EL (cell line): ENCODE results near the gene SPC25.
"Not testable (repeated sequence)": the region's sequence is repeated elsewhere in the genome, so short reads cannot be mapped to it uniquely, and the experiment has no call there.

ENCODE experiments used
- DNase-seq: peaks from one replicate; pipeline ENCODE4 v3.0.0-alpha.2; 2016

SPC25 gene

GRCh38 chr2:168901003-168901402 lies 10.8 kb upstream of the SPC25 start, which contains the start of gene G6PC2:
Gene G6PC2 (plus strand): TSS chr2:168901291. CDS start chr2:168901332, 41 bp downstream.
- no peak for DNase-seq

GRCh38 chr2:168897449-168897848 lies 7.2 kb upstream of the SPC25 start:
- DNase-seq: no peak

DNA sequence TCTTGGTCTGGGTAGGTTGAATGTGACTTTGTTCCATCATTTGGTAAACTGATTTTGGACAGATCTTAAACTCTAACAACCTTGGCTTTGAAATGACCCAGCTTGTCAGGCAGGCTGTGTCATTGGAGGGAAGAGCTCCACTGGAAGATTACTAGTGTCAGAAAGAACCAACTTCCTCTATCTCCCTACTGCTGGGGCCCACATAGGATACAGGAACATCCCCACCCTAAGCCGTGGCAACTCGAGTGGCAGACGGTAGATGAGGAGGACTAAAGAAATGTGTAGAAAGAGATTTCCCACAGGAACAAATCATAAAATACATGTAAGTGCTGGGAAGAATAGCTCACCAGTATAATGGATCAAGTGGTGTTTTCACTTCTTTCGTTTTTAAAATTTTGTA lies 6.6 kb upstream of the SPC25 start:
- no peak for DNase-seq

DNA sequence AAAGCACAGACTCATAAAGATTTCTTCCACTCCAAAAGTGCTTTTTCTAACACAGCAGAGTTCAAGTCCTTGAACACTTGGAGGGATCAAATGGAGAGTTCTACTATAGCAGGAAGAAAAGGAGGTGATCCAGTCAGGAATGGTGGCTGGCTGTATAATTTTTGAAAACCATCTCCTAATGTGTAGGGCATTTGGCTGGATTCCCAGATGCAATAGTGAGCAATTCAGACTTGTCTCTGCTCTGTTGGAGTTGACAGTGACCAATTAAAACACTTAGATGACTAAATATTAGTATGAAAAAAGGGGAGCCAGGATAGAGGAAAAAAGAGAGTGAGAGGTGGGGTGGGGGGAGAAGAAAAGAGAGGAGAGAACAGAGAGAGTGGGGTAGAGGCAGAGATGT lies 5.5 kb upstream of the SPC25 start:
- DNase-seq: peak; percentile 16

- DNase-seq: no peak
These were observed 4.5 kb upstream of the SPC25 start for GRCh38 chr2:168894720-168895119.

DNA sequence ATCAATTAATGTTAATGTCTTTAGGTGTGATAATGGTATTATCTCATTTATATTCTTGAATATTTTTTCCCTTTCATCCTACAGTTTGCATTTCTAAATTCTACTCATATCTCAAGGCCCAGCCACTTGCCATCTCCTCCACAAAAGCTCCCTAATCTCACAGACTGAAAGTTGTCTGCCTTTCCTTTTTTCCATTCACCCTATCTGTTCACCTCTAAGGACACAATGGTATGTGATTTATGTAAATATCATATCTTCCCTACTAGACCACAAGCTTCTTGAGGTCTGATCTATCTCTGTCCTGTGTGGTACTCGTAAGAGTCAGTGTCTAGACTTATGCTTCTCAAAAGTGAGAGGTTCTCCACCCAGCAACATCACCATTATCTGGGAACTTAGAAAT lies 3.9 kb upstream of the SPC25 start:
- no peak for DNase-seq

DNA sequence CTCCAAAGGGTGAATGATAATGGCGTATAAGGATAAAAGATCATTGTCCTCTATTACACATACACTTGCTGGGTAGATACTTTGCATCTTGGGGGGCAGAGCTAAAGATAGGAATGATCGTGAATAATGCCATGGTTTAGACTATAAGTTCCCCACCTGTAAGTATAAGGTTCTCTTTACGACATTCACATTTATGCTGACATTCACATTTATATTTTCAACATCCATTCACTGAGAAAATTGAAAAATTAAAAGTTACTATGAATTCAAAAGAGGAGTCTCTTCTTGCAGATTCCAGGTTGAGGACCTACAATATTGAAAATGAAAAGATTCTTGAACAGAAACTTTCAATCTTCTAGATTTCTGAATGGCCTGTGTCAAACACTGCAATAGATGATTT lies 2.1 kb upstream of the SPC25 start:
- no peak for DNase-seq

- DNase-seq: peak; percentile 2
These were observed 610 bp downstream of the SPC25 start for GRCh38 chr2:168889635-168890005.

- DNase-seq: peak; percentile 41
These were observed 5.3 kb downstream of the SPC25 start for GRCh38 chr2:168884975-168885374.

DNA sequence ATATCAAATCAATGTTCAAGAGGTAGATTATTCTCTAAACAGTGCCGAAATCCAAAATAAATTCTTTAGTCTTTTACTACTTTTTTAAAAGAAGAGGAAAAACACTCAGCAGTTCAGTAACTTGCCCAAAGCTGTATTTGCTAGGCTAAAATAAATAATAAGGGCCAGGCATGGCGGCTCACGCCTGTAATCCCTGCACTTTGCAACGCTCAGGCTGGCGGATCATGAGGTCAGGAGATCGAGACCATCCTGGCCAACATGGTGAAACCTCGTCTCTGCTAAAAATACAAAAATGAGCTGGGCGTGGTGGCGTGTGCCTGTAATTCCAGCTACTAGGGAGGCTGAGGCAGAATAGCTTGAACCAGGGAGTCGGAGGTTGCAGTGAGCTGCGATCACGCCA lies 8.1 kb downstream of the SPC25 start:
- DNase-seq: not testable (repeated sequence)

DNA sequence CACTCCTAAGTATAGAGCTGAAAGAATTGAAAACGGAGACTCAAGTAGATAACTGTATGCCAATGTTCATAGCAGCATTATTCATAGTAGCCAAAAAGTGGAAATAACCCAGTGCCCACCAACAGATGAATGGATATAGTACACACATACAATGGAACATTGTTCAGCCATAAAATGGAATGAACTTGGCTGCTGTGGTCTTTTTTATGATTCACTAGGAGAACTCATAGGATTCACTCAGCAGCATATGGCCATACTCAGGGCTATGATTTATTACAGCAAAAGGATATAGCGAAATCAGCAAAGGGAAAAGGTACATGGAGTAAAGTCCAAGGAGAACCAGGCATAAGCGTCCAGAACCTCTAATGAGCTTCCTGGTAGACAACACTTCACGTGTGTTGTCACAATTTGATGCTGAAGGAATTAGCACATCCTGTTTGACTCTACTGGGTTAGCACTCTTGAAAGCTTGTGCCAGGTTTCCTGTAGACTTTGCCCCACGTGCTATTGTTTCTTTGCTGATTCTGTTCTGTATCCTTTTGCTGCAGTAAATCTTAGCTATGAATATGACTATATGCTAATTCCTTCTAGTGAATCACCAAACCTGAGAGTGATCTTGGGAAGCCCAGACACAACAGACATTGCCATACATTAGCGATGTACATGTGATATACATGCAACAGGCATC lies 15.7 kb downstream of the SPC25 start:
- DNase-seq: no peak

- DNase-seq: not testable (repeated sequence)
These were observed 19.4 kb downstream of the SPC25 start for GRCh38 chr2:168870824-168871223.

DNA sequence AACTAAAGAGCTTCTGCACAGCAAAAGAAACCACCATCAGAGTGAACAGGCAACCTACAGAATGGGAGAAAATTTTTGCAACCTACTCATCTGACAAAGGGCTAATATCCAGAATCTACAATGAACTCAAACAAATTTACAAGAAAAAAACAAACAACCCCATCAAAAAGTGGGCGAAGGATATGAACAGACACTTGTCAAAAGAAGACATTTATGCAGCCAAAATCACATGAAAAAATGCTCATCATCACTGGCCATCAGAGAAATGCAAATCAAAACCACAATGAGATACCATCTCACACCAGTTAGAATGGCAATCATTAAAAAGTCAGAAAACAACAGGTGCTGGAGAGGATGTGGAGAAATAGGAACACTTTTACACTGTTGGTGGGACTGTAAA lies 19.9 kb downstream of the SPC25 start:
- DNase-seq: not testable (repeated sequence)

- DNase-seq: not testable (repeated sequence)
These were observed 23.1 kb downstream of the SPC25 start for GRCh38 chr2:168867164-168867563.

DNA sequence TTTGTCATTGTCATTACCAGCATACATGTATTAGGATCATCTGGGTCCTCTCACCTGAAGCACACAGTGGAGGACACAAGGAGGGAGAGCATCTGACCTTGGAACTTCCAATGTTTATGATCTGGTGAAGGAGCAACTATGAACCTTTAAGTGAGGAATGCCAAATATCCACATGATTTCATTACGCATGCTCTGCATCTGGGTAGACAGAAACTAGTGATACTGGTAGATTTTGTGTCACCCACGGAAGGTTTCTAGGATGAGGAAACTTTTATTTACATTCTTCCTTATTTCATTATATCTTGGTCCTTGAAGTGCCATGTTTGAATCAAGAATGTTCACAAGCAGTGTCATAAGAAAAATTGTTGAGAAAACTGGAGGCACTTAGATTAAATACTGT lies 32.1 kb downstream of the SPC25 start:
- DNase-seq: no peak

GRCh38 chr2:168855601-168856000 lies 34.6 kb downstream of the SPC25 start:
- no peak for DNase-seq

- DNase-seq: no peak
These were observed 35.6 kb downstream of the SPC25 start for GRCh38 chr2:168854651-168855050.

DNA sequence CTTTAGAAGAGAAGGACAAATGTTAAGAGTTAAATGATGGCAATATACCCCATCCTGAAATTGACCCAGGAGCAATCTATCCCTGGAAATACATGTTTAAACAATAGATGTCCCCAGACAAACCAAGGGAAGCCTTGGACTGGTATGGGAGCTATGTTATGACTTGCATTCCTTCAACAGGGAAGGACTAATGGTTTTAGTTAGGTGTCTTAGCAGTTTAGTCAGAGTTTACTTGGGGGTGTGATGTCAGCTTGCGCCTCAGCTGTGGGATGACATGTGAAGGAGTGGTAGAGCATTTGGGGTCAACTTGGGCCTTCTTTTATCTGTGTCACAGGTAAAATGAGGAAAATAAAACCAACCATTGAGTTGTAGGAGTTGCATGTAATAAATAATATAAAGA lies 36.8 kb downstream of the SPC25 start:
- no peak for DNase-seq

DNA sequence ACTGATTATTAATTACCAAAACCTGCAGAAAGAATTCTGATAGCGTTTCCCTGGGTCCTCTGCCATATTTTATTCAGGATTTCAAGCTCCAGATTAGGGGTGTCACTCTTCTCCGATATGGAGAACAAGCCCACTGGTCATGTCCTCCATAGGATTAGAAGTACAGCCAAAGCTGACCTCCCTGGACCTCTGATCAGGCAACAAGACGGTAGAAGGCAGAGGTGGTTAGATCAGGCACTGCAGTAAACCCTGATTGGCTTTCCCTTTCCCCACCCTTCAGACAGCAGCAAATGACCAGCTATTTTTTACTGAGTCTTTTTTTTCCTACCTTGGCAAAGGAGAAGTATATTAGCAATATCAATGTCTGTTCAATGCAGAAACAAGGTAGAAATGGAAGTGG lies 37.7 kb downstream of the SPC25 start:
- DNase-seq: no peak

DNA sequence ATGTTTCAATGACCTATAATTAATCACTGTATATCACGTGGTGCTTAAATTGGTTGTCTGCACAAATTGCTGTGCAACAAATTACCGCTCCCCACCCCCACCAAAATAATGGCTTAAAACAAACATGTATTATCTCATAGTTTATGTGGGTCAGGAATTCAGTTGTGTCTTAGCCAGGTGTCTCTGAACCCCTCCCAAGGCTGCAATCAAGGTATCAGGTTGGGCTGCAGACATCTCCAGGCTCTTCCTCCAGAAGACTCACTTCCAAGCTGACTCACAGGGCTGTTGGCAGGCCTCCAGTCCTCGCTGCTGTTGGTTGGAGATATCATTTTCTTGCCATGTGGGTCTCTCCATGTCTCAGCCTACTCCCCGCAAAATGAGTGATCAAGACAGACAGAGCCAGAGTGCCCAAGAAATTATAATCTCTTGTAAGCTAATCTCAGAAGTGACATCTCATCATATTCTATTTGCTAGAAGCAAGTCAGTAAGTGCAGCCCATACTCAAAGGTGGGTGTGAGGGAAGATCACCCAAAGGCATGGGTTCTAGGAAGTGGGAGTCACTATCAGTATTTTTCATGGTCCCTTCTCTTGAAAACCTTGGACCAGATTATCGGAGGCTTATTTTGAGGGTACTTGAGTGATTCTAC lies 38.4 kb downstream of the SPC25 start:
- peak; percentile 78 for DNase-seq

GRCh38 chr2:168850846-168851245 lies 39.4 kb downstream of the SPC25 start:
- DNase-seq: no peak

- peak; percentile 18 for DNase-seq
These were observed 40.6 kb downstream of the SPC25 start for GRCh38 chr2:168849610-168850009.

- DNase-seq: no peak
These were observed 42.0 kb downstream of the SPC25 start for GRCh38 chr2:168848225-168848624.

DNA sequence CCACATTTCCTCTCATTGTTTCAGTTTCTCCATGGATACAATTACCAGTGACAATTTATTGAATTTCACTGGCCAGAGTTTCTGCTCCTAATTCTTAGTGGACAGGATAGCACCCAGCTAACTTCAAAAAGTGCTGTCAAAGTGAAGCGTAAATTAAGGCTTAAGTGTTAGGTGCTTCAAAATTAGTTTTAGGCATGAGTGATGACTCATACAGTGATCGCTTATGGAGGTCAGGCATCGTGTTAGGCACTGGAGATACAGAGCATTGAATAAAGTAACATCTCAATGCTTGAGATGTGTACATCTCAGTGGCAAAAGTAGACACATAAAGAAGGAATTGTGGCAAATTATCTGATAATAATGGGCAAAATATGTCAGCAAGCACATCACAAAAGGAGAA lies 47.0 kb downstream of the SPC25 start:
- no peak for DNase-seq

DNA sequence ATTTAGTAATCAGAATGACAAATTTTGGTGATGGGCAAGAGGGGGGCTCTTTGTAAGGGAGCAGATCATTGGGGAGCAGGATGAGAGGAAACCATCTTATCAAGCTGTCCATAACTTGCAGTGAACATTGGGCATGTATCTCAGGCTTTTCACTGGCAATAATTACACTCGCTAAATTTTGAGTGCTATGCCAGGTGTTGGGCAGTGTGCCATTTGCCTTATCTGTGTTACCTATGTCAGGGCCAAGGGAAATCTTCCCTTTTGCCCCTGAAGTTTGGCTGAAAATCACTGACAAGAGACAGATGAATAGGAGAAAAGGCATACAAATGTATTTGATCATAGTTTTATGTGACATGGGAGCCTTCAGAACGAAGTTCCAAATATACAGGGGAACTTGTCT lies 48.8 kb downstream of the SPC25 start:
- DNase-seq: no peak
